GM19372 (cell line): ENCODE data around the gene FILIP1.

Experiments used
- ATAC-seq: cut with Tn5 transposase; IDR thresholded peaks from one replicate; pipeline ENCODE4 v1.9.1; 2021; ENCODE audit warnings: mild to moderate bottlenecking, low read depth, moderate library complexity; ENCODE audit not compliant: unreplicated experiment

The FILIP1 gene

DNA sequence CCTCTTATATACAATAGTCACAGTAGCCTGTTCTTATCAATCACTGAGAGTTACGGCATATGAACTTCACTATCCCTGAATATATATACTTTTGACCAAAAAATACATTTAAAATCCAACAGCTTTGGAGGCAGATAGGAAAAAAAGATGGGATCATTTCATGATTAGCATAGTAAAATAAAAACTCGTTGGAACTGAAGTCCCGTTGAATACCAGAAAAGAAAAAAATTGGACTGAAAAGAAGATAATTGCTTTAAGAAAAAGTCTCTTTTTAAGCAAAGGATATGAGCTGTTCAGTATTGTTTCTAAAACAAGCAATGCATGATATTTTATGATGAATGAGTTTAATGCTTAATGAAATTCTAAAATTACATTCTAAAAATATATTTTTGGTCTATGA lies 4.4 kb upstream of the FILIP1 start:
- ATAC-seq, result no peak

DNA sequence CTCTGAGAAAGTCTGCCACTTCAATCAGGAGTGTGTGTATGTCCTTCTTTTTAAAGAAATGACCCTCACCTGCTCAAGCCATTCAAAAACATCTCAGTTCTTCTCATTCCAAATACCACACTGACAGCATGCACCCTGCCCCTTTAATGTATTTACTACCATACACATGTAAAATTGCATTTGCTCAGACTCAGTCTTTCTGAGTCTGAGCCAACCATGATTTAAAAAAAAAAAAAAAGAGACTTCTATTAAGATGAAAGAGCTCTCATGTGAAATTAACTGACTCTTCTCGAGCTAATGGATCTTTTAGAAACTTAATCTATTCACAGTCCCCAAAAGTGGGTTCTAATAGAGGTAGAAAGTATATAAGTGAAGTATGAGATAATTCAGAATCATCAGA lies 1.4 kb upstream of the FILIP1 start:
- ATAC-seq, result no peak

GRCh38 chr6:75494290-75494689 lies 690 bp upstream of the FILIP1 start:
- no peak for ATAC-seq

DNA sequence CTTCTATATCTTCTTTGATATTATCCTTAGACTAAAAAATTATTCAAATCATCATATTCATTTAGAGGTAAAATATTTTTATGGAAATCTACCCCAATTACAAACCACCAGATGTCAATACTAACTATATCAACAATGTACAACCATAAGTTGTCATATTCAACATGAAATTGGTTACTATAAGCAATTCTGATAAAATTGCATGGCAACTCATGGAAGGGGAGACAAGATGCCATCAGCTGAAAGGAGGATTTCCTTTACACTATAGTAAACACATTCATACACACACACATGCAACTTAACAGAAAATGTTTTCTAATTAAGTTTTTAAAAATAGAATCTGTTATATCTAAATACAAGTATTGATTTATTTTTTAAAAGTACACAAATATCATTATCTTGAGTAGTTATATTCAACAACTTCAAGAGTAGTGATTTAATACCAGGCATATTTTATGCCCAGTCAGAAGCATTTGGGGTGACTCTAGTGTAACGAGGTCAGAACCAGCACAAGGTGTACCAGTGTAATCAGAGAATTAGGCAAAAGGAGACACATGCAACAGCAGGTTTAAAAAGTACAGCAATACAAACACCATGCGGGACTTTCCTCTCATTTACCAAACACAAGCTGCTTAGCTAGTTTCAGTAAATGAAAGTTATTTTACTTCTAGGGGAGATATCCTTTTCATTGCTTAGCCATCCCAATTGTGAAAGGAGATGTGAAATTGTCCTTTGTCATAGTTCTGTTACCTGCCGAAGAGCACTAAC lies 1.0 kb downstream of the FILIP1 start:
- ATAC-seq, result peak; percentile 26

DNA sequence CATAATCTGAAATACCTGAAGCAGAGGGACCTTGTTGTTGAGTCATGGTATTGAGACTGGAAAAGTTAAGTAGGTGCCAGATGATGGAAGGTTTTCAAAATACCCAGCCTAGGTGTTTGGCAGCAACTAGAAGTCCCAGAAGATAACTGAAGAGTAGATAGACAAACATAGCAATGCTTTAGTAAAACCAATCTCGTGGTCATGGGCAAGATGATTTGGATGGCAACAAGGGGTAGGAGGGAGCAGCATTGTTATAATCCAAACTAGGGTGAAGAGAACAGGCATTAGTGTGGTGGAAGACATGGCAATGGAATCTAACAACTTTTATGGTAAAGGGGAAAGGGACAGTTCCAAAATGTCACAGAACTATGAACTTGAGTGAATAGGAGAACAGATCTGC lies 2.3 kb downstream of the FILIP1 start:
- ATAC-seq, result no peak

- no peak for ATAC-seq
Measured at GRCh38 chr6:75490706-75491105, 2.9 kb downstream of the FILIP1 start.

DNA sequence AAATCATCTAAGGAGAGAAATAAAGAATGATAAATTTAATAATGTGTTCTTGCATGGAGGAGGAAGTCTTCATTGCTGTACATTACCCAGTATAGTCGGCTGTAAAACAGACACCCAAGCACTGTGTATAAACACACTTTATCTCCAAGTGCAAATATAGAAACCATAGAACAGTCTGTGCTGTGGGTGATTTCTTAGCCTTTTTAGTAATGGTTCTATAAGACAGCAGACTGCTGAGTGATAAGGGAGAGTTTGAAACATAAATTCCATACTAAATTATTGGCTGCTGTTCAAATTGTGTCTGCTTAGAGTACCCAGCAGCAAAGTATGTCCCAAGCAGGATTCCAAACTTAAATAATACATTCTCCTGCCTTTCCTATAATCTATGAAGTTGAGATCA lies 4.6 kb downstream of the FILIP1 start:
- no peak for ATAC-seq

GRCh38 chr6:75488033-75488432 lies 5.6 kb downstream of the FILIP1 start:
- ATAC-seq, result no peak

DNA sequence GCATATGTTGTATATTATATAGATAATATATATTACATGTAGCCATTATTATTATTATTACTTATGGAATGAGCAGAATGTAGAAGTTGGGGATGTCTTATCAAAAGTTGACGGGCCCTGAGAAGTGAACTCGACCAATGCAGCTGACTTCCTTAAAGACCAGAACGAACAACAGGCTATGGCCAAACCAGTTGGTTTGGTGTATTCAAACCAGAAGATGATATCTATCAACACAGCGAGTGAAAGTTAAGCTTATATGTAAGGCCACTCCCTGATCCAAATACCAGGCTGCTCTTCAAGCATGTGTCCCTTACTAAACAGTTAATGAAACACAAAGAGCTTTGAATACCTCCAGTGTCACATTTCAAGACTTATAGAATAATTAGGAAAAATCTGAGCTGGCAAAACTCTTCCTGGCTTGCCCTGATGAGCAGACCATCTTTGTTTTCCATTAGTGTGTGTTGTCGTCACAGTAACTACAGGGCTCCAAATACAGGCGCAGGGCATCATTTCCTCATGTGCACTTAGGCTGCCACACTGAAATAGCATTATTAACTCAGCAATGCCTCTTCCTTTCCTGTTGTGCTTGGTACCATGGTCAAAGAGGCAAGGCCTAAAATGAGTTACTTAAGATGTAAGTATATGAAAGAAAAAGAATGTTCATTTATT lies 6.6 kb downstream of the FILIP1 start:
- no peak for ATAC-seq

GRCh38 chr6:75484535-75484934 lies 9.1 kb downstream of the FILIP1 start:
- peak; percentile 94 for ATAC-seq

DNA sequence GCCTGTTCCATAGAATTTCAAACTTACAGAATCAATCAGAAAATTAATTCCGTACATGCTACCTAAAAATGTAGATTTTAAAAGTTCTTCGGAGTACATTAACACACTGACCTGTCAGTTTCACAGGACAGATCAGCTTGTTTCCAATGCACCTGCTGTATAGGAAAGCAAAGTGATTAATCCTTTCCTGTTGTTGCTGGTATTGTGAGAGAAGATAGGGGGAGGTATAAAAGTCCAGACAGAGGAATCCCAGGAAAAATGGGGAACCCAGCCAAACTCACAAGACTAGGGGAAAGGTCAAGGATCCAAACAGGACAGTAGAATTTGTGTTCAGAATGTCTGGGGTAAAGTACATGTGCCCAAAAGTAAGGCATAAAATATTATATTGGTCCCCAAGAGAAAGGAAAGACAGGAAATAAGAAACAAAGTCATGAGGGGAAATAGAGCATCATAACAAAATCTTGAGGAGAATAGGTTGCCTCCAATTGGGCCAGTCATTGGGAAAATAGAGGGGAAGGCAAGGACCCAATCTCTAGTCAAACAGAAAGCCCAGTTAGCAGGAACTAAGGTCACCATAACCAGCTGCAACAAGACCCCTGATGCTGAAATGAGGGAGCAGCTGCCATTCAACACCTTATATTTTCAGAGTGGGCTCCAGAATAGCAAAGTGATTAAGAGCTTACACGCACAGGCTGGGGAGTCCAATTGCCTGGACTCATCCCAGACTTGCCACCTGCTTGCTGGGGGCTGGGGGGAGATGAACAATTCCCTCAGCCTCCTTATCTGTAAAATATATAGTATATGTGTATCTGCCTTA lies 10.3 kb downstream of the FILIP1 start:
- no peak for ATAC-seq

DNA sequence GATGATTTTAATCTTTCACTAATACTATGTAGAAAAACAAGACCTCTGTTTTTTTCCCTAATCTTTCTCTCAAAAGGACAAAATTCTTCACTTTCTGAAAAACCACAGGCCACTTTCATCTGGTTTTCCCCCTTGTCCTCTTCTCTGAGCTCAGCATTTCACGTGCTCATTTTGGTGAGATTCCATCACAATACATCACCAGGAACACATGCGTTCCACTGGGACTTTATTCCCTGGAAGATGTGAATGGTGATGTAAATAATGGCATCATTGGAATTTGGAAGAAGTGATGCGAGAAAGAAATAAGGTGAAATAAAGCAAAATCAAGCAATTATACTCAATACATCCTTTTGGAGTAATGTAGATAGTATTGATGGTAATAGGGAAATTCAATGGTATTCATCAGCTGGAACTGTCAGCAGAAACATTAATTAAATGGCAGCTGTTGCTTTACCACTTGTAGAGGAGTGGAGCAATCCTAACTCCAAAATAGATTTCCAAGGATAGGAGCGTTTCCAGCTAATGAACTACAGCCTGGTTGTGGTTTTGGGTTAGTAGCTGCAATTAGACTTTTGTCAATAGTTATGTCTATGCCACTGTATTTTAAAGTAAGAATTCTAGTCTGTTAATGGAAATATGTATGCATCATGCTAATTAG lies 11.5 kb downstream of the FILIP1 start:
- ATAC-seq, result no peak

DNA sequence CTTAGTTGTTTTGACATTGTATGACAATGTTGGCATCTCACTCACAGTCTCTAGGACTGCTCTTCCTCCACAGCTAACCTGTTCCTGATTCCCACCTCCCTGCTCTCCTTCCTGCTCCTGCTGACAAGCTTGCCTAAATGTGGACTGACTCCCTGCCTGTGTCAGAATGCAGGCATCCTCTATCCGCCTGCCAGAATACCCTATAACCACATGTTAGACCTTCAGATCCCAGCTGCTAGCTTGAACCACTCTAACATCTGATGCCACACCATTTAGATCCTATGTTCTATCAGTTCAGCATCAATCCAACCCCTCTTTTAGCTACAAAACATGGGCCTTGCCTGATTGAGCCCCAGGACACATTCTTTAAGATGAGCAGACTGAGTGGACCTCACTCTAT lies 12.2 kb downstream of the FILIP1 start:
- ATAC-seq, result no peak

GRCh38 chr6:75480425-75480824 lies 13.2 kb downstream of the FILIP1 start:
- ATAC-seq, result no peak

DNA sequence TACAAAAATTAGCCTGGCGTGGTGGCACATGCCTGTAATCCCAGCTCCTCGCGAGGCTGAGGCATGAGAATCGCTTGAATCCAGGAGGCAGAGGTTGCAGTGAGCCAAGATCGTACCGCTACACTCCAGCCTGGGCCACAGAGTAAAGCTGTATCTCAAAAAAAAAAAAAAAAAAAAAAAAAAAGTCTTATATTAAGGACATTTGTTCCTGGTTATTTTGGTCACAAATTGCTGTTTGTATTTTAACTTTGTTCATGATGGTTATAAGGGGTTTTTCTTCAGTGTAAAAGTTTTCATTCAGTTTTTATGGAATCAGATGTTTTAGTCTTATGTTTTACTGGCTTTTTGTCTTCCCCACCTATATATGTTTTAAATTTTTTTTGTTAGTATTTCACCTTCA lies 13.9 kb downstream of the FILIP1 start:
- ATAC-seq, result no peak

- no peak for ATAC-seq
Measured at GRCh38 chr6:75478929-75479328, 14.7 kb downstream of the FILIP1 start.

DNA sequence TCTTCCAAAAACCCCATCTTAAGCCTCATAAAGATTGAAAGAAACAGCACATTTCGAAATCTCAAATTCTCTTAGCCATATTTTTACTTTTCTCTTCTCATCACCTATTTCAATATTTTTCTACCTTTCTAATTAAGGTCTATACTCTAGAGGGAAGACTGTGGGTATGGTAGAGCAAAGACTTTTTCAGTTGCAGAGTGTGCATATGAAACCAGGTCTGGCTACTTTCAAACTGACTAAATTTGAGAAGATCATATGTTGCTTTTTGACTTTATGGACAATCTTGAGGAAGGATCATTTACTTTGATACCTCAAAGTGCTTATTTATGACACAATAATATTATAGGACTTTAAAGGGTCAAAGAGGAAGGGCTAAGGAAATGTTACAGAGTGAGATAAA lies 20.7 kb downstream of the FILIP1 start:
- ATAC-seq, result peak; percentile 85

- ATAC-seq, result no peak
Measured at GRCh38 chr6:75467966-75468365, 25.6 kb downstream of the FILIP1 start.

DNA sequence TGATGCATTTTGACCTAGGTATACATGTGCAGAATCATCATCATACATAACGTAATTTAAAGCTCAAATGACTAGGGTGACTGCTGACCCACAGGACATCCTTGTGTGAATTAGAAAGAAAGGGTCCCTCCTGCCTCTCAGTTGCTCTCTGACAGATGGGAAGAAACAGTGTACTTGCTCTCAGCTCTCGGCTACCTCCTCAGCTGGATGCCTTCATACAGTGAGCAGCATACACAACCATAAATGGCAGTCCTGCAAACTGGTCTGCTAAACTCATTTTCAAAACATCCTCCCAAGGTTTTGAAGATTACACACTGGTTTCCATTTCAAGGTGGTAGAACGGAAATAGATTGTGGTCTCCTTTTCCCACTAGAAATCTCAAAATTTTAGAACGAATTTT lies 26.3 kb downstream of the FILIP1 start:
- no peak for ATAC-seq

DNA sequence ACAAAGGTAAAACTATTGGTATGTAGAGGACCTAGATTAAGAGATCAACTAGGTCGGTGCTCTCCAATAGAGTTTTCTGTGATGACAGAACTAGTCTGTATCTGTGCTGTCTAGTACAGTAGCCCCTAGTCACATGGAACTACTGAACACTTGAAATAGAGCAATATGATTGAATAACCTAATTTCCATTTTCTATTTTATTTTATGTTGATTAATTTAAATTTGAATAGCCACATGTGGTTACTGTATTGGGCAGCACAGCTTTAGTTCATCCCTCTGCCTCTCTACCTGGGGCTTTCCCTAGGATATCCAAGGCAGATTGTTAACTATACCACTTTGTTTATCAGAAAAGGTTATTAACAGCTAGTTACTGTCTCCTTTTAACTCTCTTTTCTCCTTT lies 27.0 kb downstream of the FILIP1 start:
- ATAC-seq, result no peak

- ATAC-seq, result no peak
Measured at GRCh38 chr6:75463908-75464307, 29.7 kb downstream of the FILIP1 start.
